Epithelial cell of esophagus (primary cell): Measurements from ENCODE around the gene RNF19B.

Experiments used
- DNase-seq: peaks from one replicate; pipeline ENCODE4 v3.0.0; 2010; ENCODE audit warnings: low read depth
- H3K4me3 ChIP-seq: 2 replicates; pipeline ENCODE4 v1.5.1; 2011; ENCODE audit warnings: mild to moderate bottlenecking, low read length, control low read depth
- CTCF ChIP-seq: IDR thresholded peaks from 2 replicates; pipeline ENCODE4 v1.5.1; 2011; ENCODE audit warnings: low read depth, mild to moderate bottlenecking, low read length, control low read depth, inconsistent platforms; ENCODE audit not compliant: insufficient read depth; ENCODE audit errors: missing control alignments

RNF19B gene

GRCh38 chr1:32948390-32948722 lies 16.3 kb downstream of the RNF19B start:
- DNase-seq: no peak
- no peak overlapping the region for H3K4me3 ChIP-seq

GRCh38 chr1:32947669-32948389 lies 16.8 kb downstream of the RNF19B start:
- no peak for DNase-seq
- no peak for TF ChIP-seq CTCF
- H3K4me3 ChIP-seq: no peak overlapping the region

More at GRCh38 chr1:32948390-32948722, 16.3 kb downstream of the RNF19B start:
- TF ChIP-seq CTCF: no peak

- H3K4me3 ChIP-seq: no peak overlapping the region
- DNase-seq: no peak
- no peak for TF ChIP-seq CTCF
These were observed 18.2 kb downstream of the RNF19B start for GRCh38 chr1:32946413-32946812.

GRCh38 chr1:32944180-32944579 lies 20.4 kb downstream of the RNF19B start:
- DNase-seq: no peak
- no peak for TF ChIP-seq CTCF

GRCh38 chr1:32939655-32940371 lies 24.8 kb downstream of the RNF19B start:
- DNase-seq: peak; percentile 90
- no peak overlapping the region for H3K4me3 ChIP-seq
- no peak for TF ChIP-seq CTCF

More at GRCh38 chr1:32944180-32944579, 20.4 kb downstream of the RNF19B start:
- no peak overlapping the region for H3K4me3 ChIP-seq

GRCh38 chr1:32937061-32937460 lies 27.5 kb downstream of the RNF19B start:
- H3K4me3 ChIP-seq: no peak overlapping the region

More at GRCh38 chr1:32937061-32937460, 27.5 kb downstream of the RNF19B start:
- TF ChIP-seq CTCF: no peak
- DNase-seq: peak; percentile 43
